ENCODE results near the gene TRABD.

The TRABD gene

DNA sequence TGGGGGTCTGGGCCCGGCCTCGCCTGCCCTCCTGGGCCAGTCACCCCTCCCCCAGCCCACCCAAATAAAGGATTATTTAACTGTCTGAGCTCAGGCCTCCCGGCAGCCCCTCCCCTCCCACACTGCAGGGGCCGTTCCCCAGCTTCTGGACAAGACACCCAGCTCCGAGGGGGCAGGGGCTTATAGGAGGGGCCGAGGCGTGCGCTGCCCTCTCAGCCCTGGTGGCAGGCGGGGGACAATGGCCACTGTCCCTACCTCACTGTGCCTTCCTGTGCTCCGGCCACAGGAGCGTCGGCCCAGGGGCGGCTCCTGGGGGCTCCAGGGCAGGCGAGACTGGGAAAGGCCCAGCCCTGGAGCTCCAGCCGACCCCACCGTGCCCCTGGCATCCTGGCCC lies 12.9 kb downstream of the TRABD start:
- peaks cover 45 to 89% (median 80%) of the 10 kb centered on the region in 10 experiments for H3K4me1 ChIP-seq

DNA sequence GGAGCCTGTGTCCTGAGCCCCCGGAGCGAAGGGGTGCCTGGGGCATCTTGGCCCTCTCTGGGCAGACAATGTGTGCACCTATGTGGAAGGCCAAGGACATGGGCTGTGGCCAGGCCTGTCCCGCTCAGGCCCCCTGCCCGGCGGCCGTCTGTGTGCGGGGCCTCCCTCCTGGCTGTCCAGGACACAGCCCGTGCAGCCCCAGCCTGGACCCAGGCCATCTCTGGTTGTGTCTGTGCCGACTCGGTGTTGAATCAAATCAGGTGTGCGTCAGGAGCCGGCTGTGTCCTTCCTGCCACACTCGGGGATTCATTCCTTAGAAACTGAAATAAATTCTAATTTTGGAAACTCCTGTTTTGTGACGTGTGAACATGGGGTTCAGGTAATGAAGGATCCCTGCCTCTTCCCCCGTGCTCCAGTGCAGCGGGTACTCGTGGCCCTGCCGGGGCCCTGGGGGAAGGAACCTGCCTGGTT lies 13.6 kb downstream of the TRABD start:
- Histone ChIP-seq H3K36me3 (peaks cover 38 to 66% (median 54%) of the 10 kb centered on the region in 11 experiments), H3K9ac (peak overlapping the region in 7 of 11 experiments; percentile 79 to 95 (median 94); a peak in 14 of 22 replicates), H3K4me2 (peak overlapping the region; percentile 95 to 100 (median 98)), H4K20me1 (peaks cover 56 to 94% (median 83%) of the 10 kb centered on the region in 11 experiments; a peak in 21 of 22 replicates), H3K4me3 (peak overlapping the region in 8 of 10 experiments; percentile 92 to 97 (median 95); a peak in 11 of 20 replicates), H3K27me3 (peaks cover 0 to 22% (median 0%) of the 10 kb centered on the region in 11 experiments; a peak in 6 of 22 replicates), H3K4me1 (peaks cover 45 to 89% (median 80%) of the 10 kb centered on the region in 10 experiments), H3K27ac (peak overlapping the region in 4 of 11 experiments; percentile 82 to 92 (median 86); a peak in 6 of 22 replicates), H3K9me3 (replicated peaks in 1 of 11) (peaks cover 0 to 7% (median 0%) of the 10 kb centered on the region in 11 experiments; a peak in 5 of 22 replicates)
- no peak for TF ChIP-seq Cebpa-rat (IDR thresholded peaks at IDR 0.05)

More for the DNA sequence above, 12.9 kb downstream of the TRABD start:
- H3K4me2 ChIP-seq: peak overlapping the region in 9 of 11 experiments; percentile 95 to 100 (median 99); a peak in 17 of 22 replicates
- H3K27ac ChIP-seq: peak overlapping the region in 3 of 11 experiments; percentile 43 to 92 (median 90); a peak in 6 of 22 replicates
- peaks cover 41 to 67% (median 56%) of the 10 kb centered on the region in 11 experiments for H3K36me3 ChIP-seq
- no peak for TF ChIP-seq Cebpa-rat (IDR thresholded peaks at IDR 0.05)
- H3K9me3 ChIP-seq (replicated peaks in 1 of 11): peaks cover 0 to 7% (median 0%) of the 10 kb centered on the region in 11 experiments; a peak in 5 of 22 replicates
- H4K20me1 ChIP-seq: peaks cover 55 to 94% (median 86%) of the 10 kb centered on the region in 11 experiments; a peak in 21 of 22 replicates
- peak overlapping the region in 1 of 10 experiments; percentile 26; a peak in 2 of 20 replicates for H3K4me3 ChIP-seq
- H3K27me3 ChIP-seq: peaks cover 0 to 27% (median 0%) of the 10 kb centered on the region in 11 experiments; a peak in 6 of 22 replicates
- peak overlapping the region in 4 of 11 experiments; percentile 94 to 95 (median 94); a peak in 8 of 22 replicates for H3K9ac ChIP-seq

DNA sequence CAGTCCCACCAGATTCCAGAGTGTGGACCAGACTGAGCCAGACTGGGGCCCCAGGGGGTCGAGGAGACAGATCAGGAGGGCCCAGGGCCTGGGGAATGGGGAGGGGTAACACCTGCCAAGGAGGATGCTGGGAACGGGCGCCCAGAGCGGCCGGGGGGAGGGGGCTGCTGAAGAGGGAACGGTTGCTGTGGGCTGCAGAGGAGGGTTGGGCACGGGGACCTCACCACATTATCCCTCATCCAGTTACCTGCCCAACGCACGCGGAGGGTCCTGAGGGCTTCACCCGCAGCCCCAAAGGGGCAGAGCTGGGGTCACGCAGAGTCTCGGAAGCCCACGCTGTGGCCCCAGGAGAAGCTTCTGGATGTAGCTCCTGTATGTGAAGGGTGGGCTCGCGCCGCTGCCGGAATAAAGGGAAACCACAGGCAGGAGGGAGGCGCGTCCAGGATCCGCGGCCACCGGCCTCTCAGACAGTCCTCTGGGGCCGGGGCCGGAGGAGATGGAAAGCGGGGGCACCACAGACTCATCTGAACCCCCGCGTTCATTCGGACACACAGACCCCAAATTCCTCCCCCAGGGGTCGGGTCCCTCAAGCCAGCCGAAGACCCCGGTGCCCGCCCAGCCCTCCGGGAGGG lies 14.2 kb downstream of the TRABD start:
- Histone ChIP-seq H3K36me3 (peaks cover 36 to 66% (median 50%) of the 10 kb centered on the region in 11 experiments), H3K9ac (peak overlapping the region; percentile 79 to 95 (median 94)), H3K4me2 (peak overlapping the region; percentile 95 to 100 (median 98)), H4K20me1 (peaks cover 61 to 94% (median 83%) of the 10 kb centered on the region in 11 experiments; a peak in 21 of 22 replicates), H3K4me1 (peaks cover 45 to 89% (median 80%) of the 10 kb centered on the region in 10 experiments), H3K27me3 (peaks cover 0 to 15% (median 0%) of the 10 kb centered on the region in 11 experiments; a peak in 6 of 22 replicates), H3K4me3 (peak overlapping the region; percentile 92 to 99 (median 95)), H3K9me3 (replicated peaks in 1 of 11) (peaks cover 0 to 7% (median 0%) of the 10 kb centered on the region in 11 experiments; a peak in 5 of 22 replicates), H3K27ac (peak overlapping the region; percentile 58 to 92 (median 82))
- TF ChIP-seq Cebpa-rat (IDR thresholded peaks at IDR 0.05): no peak

DNA sequence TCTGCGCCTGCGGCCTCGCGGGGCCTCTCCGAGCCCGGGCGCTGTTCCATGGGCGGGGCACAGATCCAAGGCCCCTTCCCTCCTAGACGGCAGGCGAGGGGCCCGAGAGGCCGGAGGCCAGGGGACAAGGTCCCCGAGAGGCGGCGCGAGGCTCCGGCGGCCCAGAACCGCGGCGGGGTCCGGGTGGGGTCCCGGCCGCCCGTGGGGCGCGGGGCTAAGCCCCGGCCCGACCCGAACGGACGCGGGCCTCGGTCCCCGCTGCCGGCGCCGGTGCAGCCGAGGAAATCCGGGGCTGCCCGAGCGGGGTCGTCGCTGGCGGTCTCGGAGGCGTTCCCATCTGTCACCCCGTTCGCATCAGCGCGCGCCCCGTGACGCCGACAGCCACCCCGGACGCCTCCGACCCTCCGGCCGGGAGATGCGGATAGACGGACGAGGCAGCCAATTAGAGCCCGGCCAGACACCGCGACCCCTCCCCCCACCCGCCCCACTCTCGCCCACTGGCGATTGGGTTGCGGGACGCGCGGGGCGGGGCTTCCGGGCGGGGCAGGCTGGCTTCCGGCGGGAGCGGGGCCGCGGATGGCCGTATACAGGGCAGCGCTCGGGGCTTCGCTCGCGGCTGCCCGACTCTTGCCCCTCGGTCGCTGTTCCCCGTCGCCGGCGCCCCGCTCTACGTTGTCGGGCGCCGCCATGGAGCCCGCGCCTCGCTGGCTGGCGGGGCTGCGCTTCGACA lies 14.9 kb downstream of the TRABD start, which contains the start of gene SELENOO:
Gene SELENOO (plus strand): TSS at position 551 of the 730 bp plus-strand sequence. CDS start 26 bp downstream, at position 577.
- no peak for TF ChIP-seq Cebpa-rat (IDR thresholded peaks at IDR 0.05)
- Histone ChIP-seq H3K4me2 (peak within 1 kb of the TSS; percentile 96 to 100 (median 99)), H3K9me3 (replicated peaks in 1 of 11) (peaks cover 0 to 7% (median 0%) of the 10 kb centered on the region in 11 experiments; a peak in 5 of 22 replicates), H3K4me3 (peak within 1 kb of the TSS; percentile 92 to 99 (median 95)), H3K9ac (peak within 1 kb of the TSS; percentile 87 to 95 (median 94)), H3K36me3 (peaks cover 34 to 66% (median 49%) of the 10 kb centered on the region in 11 experiments), H3K27me3 (peaks cover 0 to 14% (median 0%) of the 10 kb centered on the region in 11 experiments; a peak in 6 of 22 replicates), H4K20me1 (peaks cover 65 to 94% (median 83%) of the 10 kb centered on the region in 11 experiments; a peak in 21 of 22 replicates), H3K27ac (peak within 1 kb of the TSS; percentile 71 to 92 (median 88)), H3K4me1 (peaks cover 45 to 89% (median 80%) of the 10 kb centered on the region in 10 experiments)

DNA sequence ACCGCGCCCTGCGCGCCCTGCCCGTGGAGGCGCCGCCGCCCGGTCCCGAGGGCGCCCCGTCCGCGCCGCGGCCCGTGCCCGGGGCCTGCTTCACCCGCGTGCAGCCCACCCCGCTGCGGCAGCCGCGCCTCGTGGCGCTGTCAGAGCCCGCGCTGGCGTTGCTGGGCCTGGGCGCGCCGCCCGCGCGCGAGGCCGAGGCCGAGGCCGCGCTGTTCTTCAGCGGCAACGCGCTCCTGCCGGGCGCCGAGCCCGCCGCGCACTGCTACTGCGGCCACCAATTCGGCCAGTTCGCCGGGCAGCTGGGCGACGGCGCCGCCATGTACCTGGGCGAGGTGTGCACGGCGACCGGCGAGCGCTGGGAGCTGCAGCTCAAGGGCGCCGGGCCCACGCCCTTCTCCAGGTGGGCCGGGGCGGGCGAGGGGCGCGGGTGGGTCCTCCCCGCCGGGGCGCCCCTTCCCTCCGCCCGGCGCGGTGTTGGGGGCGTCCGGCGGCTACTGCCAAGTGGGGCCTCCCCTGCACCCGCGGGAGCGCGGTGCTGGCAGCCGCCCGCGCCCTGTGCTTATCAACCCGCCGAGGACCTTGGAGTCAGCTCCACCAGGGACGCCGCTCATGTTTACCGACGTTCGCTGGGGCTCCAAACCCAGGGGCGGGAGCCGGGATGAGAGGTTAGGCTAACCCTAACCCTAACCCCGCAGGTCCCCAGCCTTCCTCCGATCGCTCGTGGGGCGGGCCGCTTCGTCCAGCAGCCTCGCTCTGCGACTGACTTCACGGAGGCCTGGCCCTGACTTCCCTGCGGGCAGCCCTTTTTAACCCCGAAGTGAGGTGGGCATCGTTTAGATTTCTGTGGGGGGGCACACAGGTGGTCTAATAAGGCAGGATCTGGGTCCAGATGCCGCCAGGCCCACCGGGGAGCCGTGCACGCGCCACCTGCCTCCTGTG lies 15.7 kb downstream of the TRABD start:
- H3K9ac ChIP-seq: peak overlapping the region; percentile 87 to 95 (median 94)
- H3K4me3 ChIP-seq: peak overlapping the region; percentile 92 to 99 (median 95)
- H3K4me1 ChIP-seq: peaks cover 47 to 89% (median 80%) of the 10 kb centered on the region in 10 experiments
- H3K4me2 ChIP-seq: peak overlapping the region; percentile 90 to 100 (median 99)
- H3K9me3 ChIP-seq (replicated peaks in 1 of 11): peaks cover 0 to 7% (median 0%) of the 10 kb centered on the region in 11 experiments; a peak in 5 of 22 replicates
- H3K27me3 ChIP-seq: peaks cover 0 to 7% (median 0%) of the 10 kb centered on the region in 11 experiments; a peak in 6 of 22 replicates
- H3K36me3 ChIP-seq: peaks cover 34 to 67% (median 49%) of the 10 kb centered on the region in 11 experiments
- peak overlapping the region; percentile 71 to 92 (median 88) for H3K27ac ChIP-seq
- TF ChIP-seq Cebpa-rat (IDR thresholded peaks at IDR 0.05): no peak
- peaks cover 67 to 94% (median 83%) of the 10 kb centered on the region in 11 experiments; a peak in 21 of 22 replicates for H4K20me1 ChIP-seq

DNA sequence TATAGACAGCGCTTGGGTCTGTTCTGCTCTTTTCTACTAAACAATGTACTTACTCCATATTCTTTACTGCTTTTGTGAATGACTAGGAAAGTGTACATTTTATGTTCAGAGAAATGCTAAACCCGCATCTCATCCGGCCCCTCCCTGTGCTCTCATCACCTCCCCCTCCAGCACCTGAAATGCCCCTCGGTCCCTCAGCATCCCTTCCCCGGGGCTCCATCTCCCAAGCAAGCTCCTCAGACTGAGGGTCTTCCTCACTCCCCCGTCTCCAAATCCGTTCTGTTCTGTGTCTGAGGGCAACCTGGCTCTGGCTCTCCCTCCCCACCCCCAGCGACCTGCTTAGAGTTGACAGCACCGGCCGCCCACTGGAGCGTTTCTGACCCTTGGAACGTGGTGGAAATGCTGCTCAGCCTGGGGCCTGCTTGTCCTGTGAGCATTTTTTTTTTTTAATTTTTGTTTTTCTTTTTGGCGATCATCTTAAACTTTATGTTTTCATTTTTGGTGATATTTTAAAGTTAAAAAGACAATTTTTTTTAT lies 16.5 kb downstream of the TRABD start:
- Histone ChIP-seq H3K9me3 (replicated peaks in 1 of 11) (peaks cover 0 to 7% (median 0%) of the 10 kb centered on the region in 11 experiments; a peak in 5 of 22 replicates), H3K27ac (peak overlapping the region in 7 of 11 experiments; percentile 85 to 92 (median 88); a peak in 10 of 22 replicates), H4K20me1 (peaks cover 70 to 94% (median 83%) of the 10 kb centered on the region in 11 experiments; a peak in 21 of 22 replicates), H3K4me2 (peak overlapping the region; percentile 90 to 100 (median 99)), H3K36me3 (peaks cover 33 to 67% (median 50%) of the 10 kb centered on the region in 11 experiments), H3K4me1 (peaks cover 54 to 89% (median 80%) of the 10 kb centered on the region in 10 experiments), H3K4me3 (peak overlapping the region; percentile 92 to 99 (median 95)), H3K9ac (peak overlapping the region; percentile 87 to 95 (median 94)), H3K27me3 (peaks cover 0 to 6% (median 0%) of the 10 kb centered on the region in 11 experiments; a peak in 3 of 22 replicates)
- no peak for TF ChIP-seq Cebpa-rat (IDR thresholded peaks at IDR 0.05)

DNA sequence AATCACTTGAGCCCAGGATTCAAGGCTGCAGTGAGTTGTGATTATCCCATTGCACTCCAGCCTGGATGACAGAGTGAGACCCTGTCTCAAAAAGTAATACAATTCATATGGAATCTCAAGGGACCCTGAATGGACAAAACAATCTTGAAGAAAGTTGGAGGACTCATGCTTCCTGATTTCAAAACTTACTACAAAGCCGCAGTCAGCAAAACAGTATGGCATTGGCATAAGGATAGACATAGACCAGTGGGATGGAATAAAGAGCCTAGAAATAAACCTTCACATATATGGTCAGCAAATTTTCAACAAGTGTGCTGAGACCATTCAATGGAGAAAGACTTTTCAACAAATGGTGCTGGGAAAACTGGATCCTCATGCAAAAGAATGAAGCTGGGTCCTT lies 17.6 kb downstream of the TRABD start:
- no peak for TF ChIP-seq Cebpa-rat (IDR thresholded peaks at IDR 0.05)
- Histone ChIP-seq H3K27ac (no peak overlapping the region), H3K4me2 (peak overlapping the region in 10 of 11 experiments; percentile 68 to 100 (median 96); a peak in 12 of 22 replicates), H3K4me3 (no peak overlapping the region), H3K9ac (0 out of 22 replicates have a peak overlapping the region, but pooled peaks of 1 of the 11 experiments have one; percentile 95), H4K20me1 (peaks cover 77 to 94% (median 88%) of the 10 kb centered on the region in 11 experiments; a peak in 21 of 22 replicates), H3K27me3 (peaks cover 0 to 6% (median 0%) of the 10 kb centered on the region in 11 experiments; a peak in 3 of 22 replicates), H3K9me3 (replicated peaks in 1 of 11) (peaks cover 0 to 7% (median 0%) of the 10 kb centered on the region in 11 experiments; a peak in 5 of 22 replicates), H3K36me3 (peaks cover 33 to 64% (median 45%) of the 10 kb centered on the region in 11 experiments), H3K4me1 (peaks cover 62 to 89% (median 83%) of the 10 kb centered on the region in 10 experiments)

Data from BLaER1 treated with 17β-estradiol and CSF1 and Interleukin-3, amounts not matched to agents 10 nM and 100 nM (cell line).